GM12873 (cell line): ENCODE measurements around the gene DEFB124.

ENCODE experiments used
- TF ChIP-seq, protein P1 (sequence below): IDR thresholded peaks from 2 replicates; pipeline ENCODE4 v1.5.1; 2012; ENCODE audit warnings: low read depth, mild to moderate bottlenecking, moderate library complexity, low read length, control low read depth; ENCODE audit not compliant: insufficient read depth; ENCODE audit errors: missing control alignments

DEFB124 gene

DNA sequence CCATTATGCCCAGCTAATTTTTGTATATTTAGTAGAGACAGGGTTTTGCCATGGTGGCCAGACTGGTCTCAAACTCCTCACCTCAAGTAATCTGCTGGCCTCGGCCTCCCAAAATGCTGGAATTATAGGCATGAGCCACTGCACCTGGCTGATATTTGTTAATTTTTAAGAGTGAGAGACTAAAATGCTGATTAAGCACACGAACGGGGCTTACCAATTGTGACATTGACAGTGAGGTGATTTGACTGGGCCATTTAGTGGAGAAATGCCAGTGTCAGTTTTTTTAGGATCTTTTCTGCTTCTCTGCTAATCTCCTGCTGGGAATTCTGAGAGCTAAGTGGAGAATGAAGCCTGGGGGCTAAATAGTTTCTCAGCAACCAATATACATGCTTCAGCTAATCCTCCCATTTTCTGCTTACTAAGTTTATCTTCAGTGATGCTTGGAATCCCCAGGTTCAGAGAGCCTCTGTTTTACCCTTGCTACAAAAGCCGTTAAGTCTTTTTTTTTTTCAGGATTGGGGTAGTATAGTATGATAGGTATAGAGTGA, 44.3 kb downstream of the DEFB124 start:
- TF ChIP-seq, protein P1, sequence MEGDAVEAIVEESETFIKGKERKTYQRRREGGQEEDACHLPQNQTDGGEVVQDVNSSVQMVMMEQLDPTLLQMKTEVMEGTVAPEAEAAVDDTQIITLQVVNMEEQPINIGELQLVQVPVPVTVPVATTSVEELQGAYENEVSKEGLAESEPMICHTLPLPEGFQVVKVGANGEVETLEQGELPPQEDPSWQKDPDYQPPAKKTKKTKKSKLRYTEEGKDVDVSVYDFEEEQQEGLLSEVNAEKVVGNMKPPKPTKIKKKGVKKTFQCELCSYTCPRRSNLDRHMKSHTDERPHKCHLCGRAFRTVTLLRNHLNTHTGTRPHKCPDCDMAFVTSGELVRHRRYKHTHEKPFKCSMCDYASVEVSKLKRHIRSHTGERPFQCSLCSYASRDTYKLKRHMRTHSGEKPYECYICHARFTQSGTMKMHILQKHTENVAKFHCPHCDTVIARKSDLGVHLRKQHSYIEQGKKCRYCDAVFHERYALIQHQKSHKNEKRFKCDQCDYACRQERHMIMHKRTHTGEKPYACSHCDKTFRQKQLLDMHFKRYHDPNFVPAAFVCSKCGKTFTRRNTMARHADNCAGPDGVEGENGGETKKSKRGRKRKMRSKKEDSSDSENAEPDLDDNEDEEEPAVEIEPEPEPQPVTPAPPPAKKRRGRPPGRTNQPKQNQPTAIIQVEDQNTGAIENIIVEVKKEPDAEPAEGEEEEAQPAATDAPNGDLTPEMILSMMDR = no peak

DNA sequence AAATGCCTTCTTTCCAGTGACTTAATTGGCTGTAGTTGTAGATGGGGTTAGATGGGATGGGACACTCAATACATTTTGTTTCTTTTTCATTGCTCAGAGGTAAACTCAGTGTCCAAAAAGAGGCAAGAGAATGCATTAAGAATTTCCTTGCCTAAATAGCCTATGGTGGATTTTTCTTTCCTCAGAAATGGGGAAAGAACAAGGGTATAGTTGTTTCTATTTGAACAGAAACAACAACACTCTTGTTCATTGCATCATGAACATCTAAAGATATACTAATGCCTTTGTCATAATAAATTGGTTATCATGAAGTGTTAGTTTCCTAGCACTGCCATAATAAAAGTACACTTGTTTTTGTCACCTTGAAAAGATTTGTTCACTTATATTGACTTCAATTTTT, 49.1 kb downstream of the DEFB124 start:
- TF ChIP-seq, protein P1 = no peak

DNA sequence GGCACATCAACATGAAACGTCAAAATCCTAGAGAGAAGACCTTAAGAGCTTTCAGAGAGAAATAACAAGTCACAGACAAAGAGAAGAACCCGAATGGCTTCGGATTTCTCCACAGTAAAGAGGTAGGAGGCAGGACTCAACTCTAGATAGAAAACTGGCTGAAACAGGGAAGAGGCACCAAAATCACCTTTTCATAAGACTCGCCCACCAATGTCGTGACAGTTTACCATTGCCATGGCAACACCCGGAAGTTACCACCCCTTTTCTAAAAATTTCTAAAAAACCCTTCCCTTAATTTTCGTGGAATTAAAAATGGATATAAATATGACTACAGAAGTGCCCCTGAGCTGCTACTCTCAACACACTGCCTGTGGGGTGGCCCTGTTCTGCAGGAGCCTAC, 56.6 kb downstream of the DEFB124 start:
- TF ChIP-seq, protein P1 = no peak

DNA sequence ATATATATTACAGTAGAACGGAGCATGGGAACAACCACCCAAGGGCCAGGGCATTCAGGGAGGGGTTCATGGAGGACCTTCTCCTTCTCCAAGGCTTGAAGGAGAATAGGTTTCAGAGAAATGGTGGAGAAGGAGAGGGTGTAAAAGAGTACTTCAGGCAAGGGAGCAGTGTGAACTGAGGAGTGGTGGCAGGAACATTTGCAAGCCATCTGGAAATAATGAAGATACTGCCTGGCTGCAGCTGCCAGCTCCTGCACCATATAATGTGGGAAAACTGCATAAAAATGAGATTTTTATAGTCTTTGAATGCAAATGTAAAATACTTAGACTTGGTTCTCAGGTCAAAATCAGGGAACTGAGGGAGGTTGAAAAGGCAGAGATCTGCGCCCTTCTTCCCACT, 59.3 kb downstream of the DEFB124 start:
- TF ChIP-seq, protein P1 = no peak
